Left lung (tissue), 10 donors: Measurements from ENCODE around the gene GRN. TPM values are rescaled to one million over a fixed set of nuclear protein-coding genes. Genes with fewer than 3 reads are reported as not detected.

ENCODE experiments used
- ATAC-seq: fragments of 200-7000 bp; cut with Tn5 transposase; one replicate; pipeline ENCODE4 v1.9.1; 2020; ENCODE audit warnings: moderate library complexity
- DNase-seq, 4 donors: peaks; one replicate each; pipeline ENCODE4 v3.0.0-alpha.2; 2013 to 2020
- H3K27ac ChIP-seq, 2 donors: fragments of 200-600 bp; sonication (generic) in 1 of 2; one replicate each; pipeline versions ENCODE4 v1.5.0 to v1.8.0; 2020 to 2021
- H3K27me3 ChIP-seq, 2 donors: fragments of 200-600 bp; sonication (generic) in 1 of 2; one replicate each; pipeline versions ENCODE4 v1.5.0 to v1.8.0; 2020 to 2021
- H3K36me3 ChIP-seq, 2 donors: fragments of 200-600 bp; sonication (generic) in 1 of 2; one replicate each; pipeline versions ENCODE4 v1.5.0 to v1.8.0; 2020 to 2021
- H3K4me1 ChIP-seq, 2 donors: fragments of 200-600 bp; one replicate each; pipeline ENCODE4 v1.8.0; 2021
- H3K4me3 ChIP-seq, 2 donors: fragments of 200-600 bp; sonication (generic) in 1 of 2; one replicate each; pipeline versions ENCODE4 v1.5.0 to v1.8.0; 2020 to 2021; ENCODE audit warnings: mild to moderate bottlenecking in 1 of 2
- H3K9me3 ChIP-seq, 2 donors: fragments of 200-600 bp; sonication (generic) in 1 of 2; one replicate each; pipeline versions ENCODE4 v1.5.0 to v1.8.0; 2020 to 2021
- intact Hi-C, 2 donors: fragments of 100-400 bp; cut with DNase I; formaldehyde crosslinking; loops; one replicate each; pipeline versions ENCODE4 v1.11.2 to v1.14.2; 2022
- polyA plus RNA-seq, 6 donors: library from polyadenylated mRNA; unstranded; fragments of 120-200 nt; gene quantifications; one replicate each; pipeline ENCODE4 v1.2.1, GENCODE V29; 2013; ENCODE audit not compliant: insufficient read length in 6 of 6
- total RNA-seq, 2 donors: library from RNA; stranded (reverse); fragmentation: NEBNext Ultra II Directional; extraction: Animal tissue kit (Norgen Biotek cat#: 25700); gene quantifications; one replicate each; pipeline ENCODE4 v1.2.1, GENCODE V29; 2021
- TF ChIP-seq, protein P1 (sequence below), 2 donors: fragments of 200-600 bp; sonication (generic) in 1 of 2; IDR thresholded peaks; one replicate each; pipeline versions ENCODE4 v1.5.0 to v1.8.0; 2021; ENCODE audit warnings: antibody characterized with exemption in 2 of 2
- donor health status: DM: no; HTN: yes; CAD: no.
- donor health status: DM: no; HTN: no; CAD: no.

GRN gene
- total and polyA plus RNA-seq, 8 donors, result 199 to 616 (median 235) TPM

DNA sequence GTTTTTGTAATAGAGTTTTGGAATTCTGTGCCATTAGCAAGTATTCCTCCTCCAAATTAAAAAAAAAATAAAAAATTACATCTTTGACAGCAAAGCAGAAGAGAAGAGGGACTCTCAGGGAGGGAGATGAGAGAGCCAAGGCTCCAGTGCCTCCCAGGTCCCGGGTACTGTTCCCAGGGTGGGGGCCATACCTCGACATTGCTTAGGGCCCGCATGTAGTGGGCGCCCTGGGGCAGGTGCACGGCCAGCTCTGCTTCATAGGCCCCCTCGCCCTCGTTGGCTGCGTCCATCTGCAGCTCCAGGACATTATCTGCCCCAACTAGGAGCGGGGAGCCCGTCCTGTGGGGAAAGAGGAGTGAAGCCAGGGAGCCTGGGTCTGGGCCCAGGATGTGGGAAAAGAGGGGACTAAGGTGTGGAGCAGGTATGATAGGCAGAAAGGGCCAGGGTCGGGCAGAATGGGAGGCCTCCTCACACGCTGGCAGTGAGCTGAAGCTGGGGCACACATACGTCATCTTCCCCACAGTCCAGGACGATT is 33.1 kb downstream of the GRN start:
- H3K9me3 ChIP-seq, result no peaks in the 10 kb centered on the region
- TF ChIP-seq, protein P1, sequence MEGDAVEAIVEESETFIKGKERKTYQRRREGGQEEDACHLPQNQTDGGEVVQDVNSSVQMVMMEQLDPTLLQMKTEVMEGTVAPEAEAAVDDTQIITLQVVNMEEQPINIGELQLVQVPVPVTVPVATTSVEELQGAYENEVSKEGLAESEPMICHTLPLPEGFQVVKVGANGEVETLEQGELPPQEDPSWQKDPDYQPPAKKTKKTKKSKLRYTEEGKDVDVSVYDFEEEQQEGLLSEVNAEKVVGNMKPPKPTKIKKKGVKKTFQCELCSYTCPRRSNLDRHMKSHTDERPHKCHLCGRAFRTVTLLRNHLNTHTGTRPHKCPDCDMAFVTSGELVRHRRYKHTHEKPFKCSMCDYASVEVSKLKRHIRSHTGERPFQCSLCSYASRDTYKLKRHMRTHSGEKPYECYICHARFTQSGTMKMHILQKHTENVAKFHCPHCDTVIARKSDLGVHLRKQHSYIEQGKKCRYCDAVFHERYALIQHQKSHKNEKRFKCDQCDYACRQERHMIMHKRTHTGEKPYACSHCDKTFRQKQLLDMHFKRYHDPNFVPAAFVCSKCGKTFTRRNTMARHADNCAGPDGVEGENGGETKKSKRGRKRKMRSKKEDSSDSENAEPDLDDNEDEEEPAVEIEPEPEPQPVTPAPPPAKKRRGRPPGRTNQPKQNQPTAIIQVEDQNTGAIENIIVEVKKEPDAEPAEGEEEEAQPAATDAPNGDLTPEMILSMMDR (IDR thresholded peaks at IDR 0.05), result no peak
- peaks cover 0 to 26% of the 10 kb centered on the region in 2 donors for H3K27me3 ChIP-seq
- H3K4me3 ChIP-seq, result no peak overlapping the region
- no peak for DNase-seq
- peaks cover 0 to 6% of the 10 kb centered on the region in 2 donors for H3K4me1 ChIP-seq
- no peaks in the 10 kb centered on the region for H3K36me3 ChIP-seq
- H3K27ac ChIP-seq, result no peak overlapping the region
- no peak for ATAC-seq
- intact Hi-C loops, result no loop called here

DNA sequence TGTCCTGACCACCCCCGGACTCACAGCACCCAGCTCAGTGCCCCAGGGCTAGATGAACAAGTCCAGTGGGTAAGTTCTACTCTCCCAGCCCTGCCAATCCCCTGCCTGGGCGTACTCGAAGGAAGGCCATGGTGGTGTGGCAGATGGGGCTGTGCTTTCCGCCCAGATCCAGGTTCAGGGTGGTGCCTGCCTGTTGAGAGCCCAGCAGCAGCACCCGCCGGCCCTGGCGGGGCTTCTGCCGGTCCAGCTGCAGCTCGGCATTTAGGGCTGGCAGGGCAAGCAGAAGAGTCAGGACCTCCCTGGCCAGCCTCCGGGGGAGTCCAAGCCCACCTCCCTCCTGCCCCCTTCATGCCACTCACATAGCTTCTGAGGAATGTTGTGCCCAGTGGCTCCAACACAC is 34.8 kb downstream of the GRN start:
- peaks cover 0 to 36% of the 10 kb centered on the region in 2 donors for H3K27me3 ChIP-seq
- H3K36me3 ChIP-seq, result no peaks in the 10 kb centered on the region
- H3K27ac ChIP-seq, result no peak overlapping the region
- H3K4me3 ChIP-seq, result no peak overlapping the region
- no peak for DNase-seq
- H3K9me3 ChIP-seq, result no peaks in the 10 kb centered on the region
- TF ChIP-seq, protein P1 (IDR thresholded peaks at IDR 0.05), result no peak
- H3K4me1 ChIP-seq, result peaks cover 3 to 11% of the 10 kb centered on the region in 2 donors
- no peak for ATAC-seq
- intact Hi-C loops, result no loop called here

DNA sequence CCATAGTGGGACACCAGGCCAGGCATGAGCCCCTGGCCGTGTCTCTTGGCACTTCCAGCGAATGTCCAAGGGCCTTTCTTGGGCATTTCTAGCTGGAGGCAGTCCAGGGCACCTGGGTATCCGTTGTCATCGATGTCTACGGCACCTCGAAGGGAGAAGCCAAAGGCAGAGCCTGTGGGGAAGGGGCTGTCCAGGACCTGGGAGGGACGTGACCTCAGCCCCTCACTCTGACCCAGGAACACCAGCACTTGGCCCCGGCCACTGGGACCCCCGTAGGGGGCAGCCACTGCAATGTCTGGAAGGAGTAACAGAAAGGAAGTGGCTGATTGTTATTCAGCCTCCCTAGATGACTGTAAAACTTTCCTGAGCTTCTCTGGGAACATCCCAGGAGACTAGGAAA is 35.7 kb downstream of the GRN start:
- no peak for DNase-seq
- H3K4me1 ChIP-seq, result peaks cover 9 to 14% of the 10 kb centered on the region in 2 donors
- no peak overlapping the region for H3K4me3 ChIP-seq
- no peak for ATAC-seq
- peaks cover 0 to 36% of the 10 kb centered on the region in 2 donors for H3K27me3 ChIP-seq
- intact Hi-C loops, result no loop called here
- no peak overlapping the region for H3K27ac ChIP-seq
- TF ChIP-seq, protein P1 (IDR thresholded peaks at IDR 0.05), result no peak
- no peaks in the 10 kb centered on the region for H3K36me3 ChIP-seq
- H3K9me3 ChIP-seq, result no peaks in the 10 kb centered on the region

DNA sequence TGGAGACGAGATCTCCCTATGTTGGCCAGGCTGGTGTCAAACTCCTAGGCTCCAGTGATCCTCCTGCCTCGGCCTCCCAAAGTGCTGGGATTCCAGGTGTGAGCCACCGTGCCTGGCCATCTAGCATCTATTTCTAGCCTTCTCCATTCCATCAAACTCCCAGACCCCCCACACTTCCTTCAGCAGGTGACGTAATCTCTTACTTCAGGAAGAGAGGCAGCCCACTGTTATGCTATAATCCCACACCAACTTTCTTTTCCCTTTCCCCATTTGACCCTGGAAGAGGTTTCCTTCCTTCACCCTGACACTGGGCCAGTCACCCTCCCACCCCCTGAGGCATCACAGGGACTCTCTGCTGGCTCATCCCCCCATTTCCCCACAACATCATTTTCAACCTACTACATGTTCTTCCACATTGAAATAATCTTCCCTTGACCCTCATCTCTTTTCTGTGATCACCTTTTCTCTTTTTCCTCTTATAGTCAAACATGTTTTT is 36.8 kb downstream of the GRN start:
- intact Hi-C loops, result no loop called here
- no peak for DNase-seq
- no peak overlapping the region for H3K27ac ChIP-seq
- H3K36me3 ChIP-seq, result no peaks in the 10 kb centered on the region
- H3K27me3 ChIP-seq, result peaks cover 0 to 47% of the 10 kb centered on the region in 2 donors
- TF ChIP-seq, protein P1 (IDR thresholded peaks at IDR 0.05), result no peak
- ATAC-seq, result no peak
- H3K4me3 ChIP-seq, result no peak overlapping the region
- H3K9me3 ChIP-seq, result no peaks in the 10 kb centered on the region
- peaks cover 12 to 17% of the 10 kb centered on the region in 2 donors for H3K4me1 ChIP-seq

- DNase-seq, result no peak
- no peak for ATAC-seq
- peaks cover 0 to 49% of the 10 kb centered on the region in 2 donors for H3K27me3 ChIP-seq
Measured at GRCh38 chr17:44382917-44383316, 37.8 kb downstream of the GRN start.

More at GRCh38 chr17:44382917-44383316, 37.8 kb downstream of the GRN start:
- intact Hi-C loops, result no loop called here
- TF ChIP-seq, protein P1 (IDR thresholded peaks at IDR 0.05), result no peak
- Histone ChIP-seq H3K27ac (no peak overlapping the region), H3K4me3 (no peak overlapping the region), H3K36me3 (no peaks in the 10 kb centered on the region), H3K4me1 (peaks cover 12 to 17% of the 10 kb centered on the region in 2 donors), H3K9me3 (no peaks in the 10 kb centered on the region)
